HG03469 (cell line): ENCODE results near the gene ATF6.
"Not testable (repeated sequence)": the region's sequence is repeated elsewhere in the genome, so short reads cannot be mapped to it uniquely, and the experiment has no call there.

Experiments used
- ATAC-seq: cut with Tn5 transposase; IDR thresholded peaks from one replicate; pipeline ENCODE4 v1.9.1; 2021; ENCODE audit warnings: mild to moderate bottlenecking, moderate library complexity, moderate number of reproducible peaks; ENCODE audit not compliant: unreplicated experiment

The ATF6 gene

GRCh38 chr1:161825831-161826230 lies 59.7 kb downstream of the ATF6 start:
- no peak for ATAC-seq

GRCh38 chr1:161826478-161826877 lies 60.4 kb downstream of the ATF6 start:
- ATAC-seq = no peak

GRCh38 chr1:161827786-161828185 lies 61.7 kb downstream of the ATF6 start:
- ATAC-seq = no peak

DNA sequence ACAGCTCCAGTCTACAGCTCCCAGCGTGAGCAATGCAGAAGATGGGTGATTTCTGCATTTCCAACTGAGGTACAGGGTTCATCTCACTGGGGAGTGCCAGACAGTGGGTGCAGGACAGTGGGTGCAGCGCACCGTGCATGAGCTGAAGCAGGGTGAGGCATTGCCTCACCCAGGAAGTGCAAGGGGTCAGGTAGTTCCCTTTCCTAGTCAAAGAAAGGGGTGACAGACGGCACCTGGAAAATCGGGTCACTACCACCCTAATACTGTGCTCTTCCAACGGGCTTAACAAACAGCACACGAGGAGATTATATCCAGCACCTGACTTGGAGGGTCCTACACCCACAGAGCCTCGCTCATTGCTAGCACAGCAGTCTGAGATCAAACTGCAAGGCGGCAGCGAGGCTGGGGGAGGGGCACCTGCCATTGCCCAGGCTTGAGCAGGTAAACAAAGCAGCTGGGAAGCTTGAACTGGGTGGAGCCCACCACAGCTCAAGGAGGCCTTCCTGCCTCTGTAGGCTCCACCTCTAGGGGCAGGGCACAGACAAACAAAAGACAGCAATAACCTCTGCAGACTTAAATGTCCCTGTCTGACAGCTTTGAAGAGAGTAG lies 66.3 kb downstream of the ATF6 start:
- not testable (repeated sequence) for ATAC-seq

DNA sequence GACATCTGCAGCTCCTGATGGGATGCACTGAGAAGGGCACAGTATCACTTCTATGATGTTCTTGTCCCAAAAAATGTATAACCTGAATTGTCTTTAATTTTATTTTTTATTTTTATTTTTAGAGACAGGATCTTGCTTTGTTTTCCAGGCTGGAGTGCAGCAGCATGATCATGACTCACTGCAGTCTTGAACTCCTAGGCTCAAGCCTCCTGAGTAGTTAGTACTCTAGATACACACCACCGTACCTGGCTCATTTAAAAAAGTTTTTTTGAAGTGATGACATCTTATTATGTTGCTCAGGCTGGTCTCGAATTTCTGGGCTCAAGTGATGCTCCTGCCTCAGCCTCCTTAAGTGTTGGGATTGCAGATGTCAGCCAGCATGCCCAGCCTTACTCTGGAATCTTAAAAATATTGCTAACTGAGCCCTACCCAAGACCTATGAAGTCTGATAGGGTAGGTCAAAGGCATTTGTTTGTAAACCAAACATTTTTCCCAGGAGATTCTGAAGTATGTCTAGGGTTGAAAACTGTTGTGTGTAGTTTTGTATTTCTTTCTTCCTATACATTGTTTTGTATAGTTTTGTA lies 68.9 kb downstream of the ATF6 start:
- no peak for ATAC-seq

DNA sequence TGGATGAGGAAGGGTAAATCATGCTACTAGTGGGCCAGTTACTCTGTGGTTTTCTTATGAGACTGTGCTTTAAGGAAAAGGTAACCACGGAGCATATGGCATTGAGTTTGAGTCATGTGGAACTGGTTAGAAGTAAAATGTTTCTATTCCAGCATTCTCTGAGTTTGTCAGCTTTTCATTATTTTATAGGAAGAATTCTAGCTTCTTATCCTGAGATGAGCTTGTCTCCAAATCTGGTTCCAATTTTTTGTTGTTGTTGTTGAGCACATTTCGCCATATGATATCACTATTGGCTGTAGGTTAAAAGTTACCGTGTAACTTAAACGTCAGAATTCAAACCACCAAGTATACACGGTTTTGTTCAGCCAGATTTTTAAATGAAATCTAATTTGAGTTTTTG lies 69.9 kb downstream of the ATF6 start:
- ATAC-seq = no peak

DNA sequence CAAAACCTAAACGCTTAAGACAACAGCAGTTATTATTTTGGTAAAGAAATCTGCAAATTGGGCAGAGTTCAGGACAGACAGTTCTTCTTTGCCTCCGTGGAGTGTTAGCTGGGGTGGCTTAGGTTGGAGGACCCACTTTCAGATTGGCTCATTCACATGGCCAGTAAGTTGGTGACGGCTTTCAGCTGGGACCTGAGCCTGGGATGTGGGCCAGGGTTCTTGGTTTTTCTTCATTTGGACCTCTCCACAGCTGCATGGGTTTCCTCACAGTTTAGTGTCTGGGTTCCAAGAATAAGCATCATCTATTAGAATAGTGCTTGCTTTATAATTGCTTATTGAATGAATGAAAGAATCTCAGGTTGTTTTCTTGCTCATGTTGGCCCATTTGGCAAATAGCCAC lies 72.2 kb downstream of the ATF6 start:
- ATAC-seq = no peak

- ATAC-seq = no peak
Measured at GRCh38 chr1:161838885-161839284, 72.8 kb downstream of the ATF6 start.

- ATAC-seq = no peak
Measured at GRCh38 chr1:161839591-161839990, 73.5 kb downstream of the ATF6 start.

DNA sequence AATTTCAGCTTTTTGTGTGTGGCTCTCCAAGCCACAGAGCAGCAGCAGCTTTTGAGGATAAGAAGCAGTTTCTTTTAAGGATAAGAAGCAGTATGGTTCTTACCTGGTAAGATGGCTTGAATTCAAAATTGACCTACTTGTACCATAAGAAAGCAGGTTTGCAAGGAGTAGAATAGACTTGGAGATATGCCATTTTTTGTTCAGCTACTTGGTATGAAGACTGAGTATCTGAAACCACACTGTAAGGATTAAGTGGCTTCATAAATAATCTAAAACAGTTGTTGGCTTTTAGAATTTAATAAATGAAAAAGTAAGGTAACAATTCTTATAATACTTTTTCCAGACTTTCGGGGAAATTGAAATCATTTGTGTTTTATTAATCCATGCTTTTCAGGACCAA lies 74.2 kb downstream of the ATF6 start:
- ATAC-seq = no peak

DNA sequence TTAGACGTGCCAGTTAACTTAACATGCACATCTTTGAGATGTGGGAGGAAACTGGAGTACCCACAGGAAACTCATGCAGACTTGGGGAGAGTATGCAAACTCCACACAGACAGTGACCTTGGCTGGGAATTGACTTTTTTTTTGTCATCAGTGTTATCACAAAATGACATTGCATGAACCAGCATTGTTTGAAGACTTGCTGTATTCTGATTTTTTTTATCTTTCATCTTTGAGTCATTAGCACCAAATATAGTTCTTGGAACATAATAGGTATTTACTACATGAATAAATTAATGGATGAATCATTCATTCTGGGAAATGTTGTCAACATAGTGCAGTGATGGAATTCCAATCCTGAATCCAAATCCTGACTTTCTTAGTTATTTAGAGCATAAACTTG lies 77.0 kb downstream of the ATF6 start:
- ATAC-seq = no peak

GRCh38 chr1:161844696-161845095 lies 78.6 kb downstream of the ATF6 start:
- no peak for ATAC-seq

DNA sequence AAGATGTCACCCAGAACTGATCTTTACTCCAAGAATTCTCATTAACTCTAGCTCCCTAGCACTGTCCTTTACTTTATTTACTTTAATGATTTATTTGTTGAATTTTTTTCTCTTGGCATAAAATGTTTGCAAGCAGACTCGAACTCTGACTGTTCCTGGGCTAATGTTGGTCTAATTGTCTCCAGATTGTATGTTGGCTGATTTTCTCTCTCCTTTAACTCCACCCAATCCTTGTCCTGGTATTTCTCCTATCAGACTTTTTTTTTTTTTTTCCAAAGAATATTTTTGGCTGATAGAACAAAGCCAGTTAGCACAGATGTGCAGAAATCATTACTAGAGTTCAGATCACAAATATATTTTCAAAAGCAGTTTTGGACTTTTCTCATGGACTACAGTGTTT lies 82.6 kb downstream of the ATF6 start:
- ATAC-seq = no peak

DNA sequence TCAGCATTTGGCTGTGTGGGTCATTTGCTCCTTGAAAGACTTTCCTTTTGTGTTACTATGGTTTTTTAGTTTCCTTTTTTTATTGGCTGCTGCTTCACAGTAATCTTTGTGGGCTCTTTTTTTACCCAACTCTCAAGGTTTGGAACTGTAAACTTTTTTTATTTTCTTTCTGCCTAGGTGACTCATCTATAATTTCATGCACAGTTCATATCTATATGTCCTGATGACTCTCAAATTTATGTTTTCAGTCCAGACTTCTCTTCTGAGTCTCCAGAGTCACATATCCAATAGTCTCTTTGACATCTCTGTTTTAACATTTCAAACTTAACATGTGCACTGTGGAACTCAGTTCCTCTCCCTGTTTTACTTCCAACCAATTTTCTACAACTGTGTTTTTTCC lies 83.4 kb downstream of the ATF6 start:
- no peak for ATAC-seq

DNA sequence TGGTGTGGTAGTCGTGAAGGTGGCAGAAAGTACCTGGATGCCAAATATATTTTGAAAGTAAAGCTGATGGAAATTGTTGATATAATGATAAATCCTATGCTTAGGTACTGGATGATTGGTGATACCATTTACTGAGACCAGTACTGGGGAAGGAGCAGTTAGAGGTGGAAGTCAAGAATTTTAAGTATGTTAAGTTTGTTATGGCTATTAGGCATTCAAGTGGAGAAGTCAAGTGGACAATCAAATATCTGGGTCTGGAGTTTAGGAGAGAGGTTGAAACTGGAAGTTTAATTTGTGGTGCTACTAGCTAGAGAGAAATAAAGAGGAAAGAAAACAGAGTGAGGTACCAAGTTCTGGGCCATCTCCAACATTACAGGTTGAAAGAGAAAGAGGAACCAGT lies 89.1 kb downstream of the ATF6 start:
- ATAC-seq = no peak

- ATAC-seq = no peak
Measured at GRCh38 chr1:161858271-161858670, 92.2 kb downstream of the ATF6 start.

GRCh38 chr1:161863549-161863948 lies 97.4 kb downstream of the ATF6 start:
- no peak for ATAC-seq

DNA sequence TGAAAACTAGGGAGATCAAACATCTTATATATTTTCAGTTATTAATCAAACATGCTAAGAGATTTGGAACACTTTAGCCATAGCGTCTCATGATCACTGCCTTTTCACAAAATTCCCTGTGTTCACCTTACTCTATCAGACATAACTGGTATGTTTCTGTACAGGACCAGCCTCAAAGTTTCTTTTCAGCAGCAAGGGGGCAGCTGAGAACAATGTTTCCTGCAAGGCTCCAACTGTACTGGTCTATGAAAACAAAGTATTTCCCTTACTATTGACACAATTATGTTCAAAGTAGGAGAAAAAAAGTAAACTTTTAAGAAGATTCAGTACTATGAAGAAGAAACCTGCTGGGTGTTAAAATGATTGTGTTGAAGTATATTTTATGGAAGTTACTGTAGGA lies 98.5 kb downstream of the ATF6 start:
- no peak for ATAC-seq

DNA sequence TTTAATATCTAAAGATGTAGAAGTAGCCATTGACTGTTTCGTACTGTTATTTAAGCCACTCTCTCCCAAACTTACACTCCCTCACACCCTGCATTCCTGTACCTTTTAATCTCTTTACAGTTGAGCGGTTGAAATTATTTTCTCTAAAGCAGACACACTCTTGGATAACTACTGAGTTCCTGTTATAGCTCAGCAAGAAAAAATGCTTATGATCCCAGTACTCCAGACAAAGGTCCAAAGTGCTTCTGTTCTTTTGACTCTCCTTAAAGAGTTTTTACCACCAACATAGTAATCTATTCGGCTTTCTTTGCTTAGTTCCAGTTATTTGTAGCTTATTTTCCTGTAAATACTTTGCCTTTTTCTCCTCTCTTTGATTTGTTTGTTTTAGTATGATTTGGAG lies 100.1 kb downstream of the ATF6 start:
- ATAC-seq = no peak

- no peak for ATAC-seq
Measured at GRCh38 chr1:161868832-161869231, 102.7 kb downstream of the ATF6 start.

- ATAC-seq = no peak
Measured at GRCh38 chr1:161869291-161869690, 103.2 kb downstream of the ATF6 start.

DNA sequence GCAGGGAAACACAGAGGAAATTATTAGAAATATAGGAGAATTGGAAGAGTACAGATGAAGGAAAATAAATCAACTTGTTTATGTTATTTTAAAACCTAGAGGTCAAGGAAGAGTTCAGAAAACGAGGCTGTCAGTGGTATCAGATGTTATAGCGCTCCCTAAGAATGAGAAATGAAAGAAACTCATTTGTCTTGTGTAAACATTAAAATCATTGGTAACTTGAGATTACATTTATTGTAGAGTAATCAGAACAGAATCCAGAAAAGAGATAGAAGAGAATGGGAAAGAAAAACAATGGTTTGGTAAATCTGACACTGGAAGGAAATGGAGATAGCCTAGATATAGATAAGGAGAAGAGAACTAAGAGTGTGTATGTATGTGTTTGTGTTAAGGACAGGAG lies 106.4 kb downstream of the ATF6 start:
- no peak for ATAC-seq

- no peak for ATAC-seq
Measured at GRCh38 chr1:161879261-161879660, 113.1 kb downstream of the ATF6 start.
